Endothelial cell of umbilical vein (primary cell): ENCODE measurements around the gene FBXL14. TPM values are rescaled to one million over a fixed set of nuclear protein-coding genes. Genes with fewer than 3 reads are reported as not detected.

Experiments
- BruUV-seq: library from RNA; stranded (reverse); fragments of 400-500 nt; replicated peaks from 2 replicates; lab custom pipeline; 2021; lab: Mats Ljungman, UMichigan
- CTCF ChIA-PET: fragments of 300-600, 350-600 bp; sonication (Branson Sonifier 250); formaldehyde crosslinking; loops from one replicate; lab custom pipeline; 2021; ENCODE audit warnings: antibody characterized with exemption, inconsistent platforms; lab: Charles Lee
- POLR2A ChIA-PET: fragments of 300-600, 350-600 bp; sonication (Branson Sonifier 250); formaldehyde crosslinking; loops from one replicate; lab custom pipeline; 2021; ENCODE audit warnings: antibody characterized with exemption, inconsistent platforms; lab: Charles Lee
- DNase-seq: peaks from one replicate; pipeline ENCODE4 v3.0.0-alpha.2; 2011; ENCODE audit warnings: low read depth, low spot score
- FAIRE-seq: peaks from 2 replicates; lab custom pipeline; 2011; peaks lifted over from hg19 to GRCh38; lab: Jason Lieb, UNC
- H2AFZ ChIP-seq: 2 replicates; pipeline ENCODE4 v1.6.0; 2012; ENCODE audit warnings: low read depth, low read length, control low read depth, inconsistent platforms
- H3K27ac ChIP-seq: 2 replicates; pipeline ENCODE4 v1.5.1; 2011; ENCODE audit warnings: low read depth, mild to moderate bottlenecking, control low read depth, low read length, moderate library complexity; ENCODE audit not compliant: insufficient read depth
- H3K27me3 ChIP-seq, 2 experiments: 2 replicates each; pipeline versions ENCODE4 v1.6.0 to v1.6.1; 2011; ENCODE audit warnings: low read length in 2 of 2, mixed read lengths in 1 of 2; ENCODE audit not compliant: control insufficient read depth in 2 of 2, insufficient read depth in 2 of 2
- H3K36me3 ChIP-seq, 2 experiments: 2 replicates in 1 of 2; 3 replicates in 1 of 2; pipeline ENCODE4 v1.5.1; 2011; ENCODE audit warnings: low read length in 2 of 2, mild to moderate bottlenecking in 1 of 2, moderate library complexity in 1 of 2; ENCODE audit not compliant: control insufficient read depth in 2 of 2, insufficient read depth in 2 of 2; ENCODE audit errors: extremely low read depth in 1 of 2
- H3K4me1 ChIP-seq: 3 replicates; pipeline ENCODE4 v1.5.1; 2011; ENCODE audit warnings: mild to moderate bottlenecking, low read length; ENCODE audit not compliant: control insufficient read depth, insufficient read depth; ENCODE audit errors: extremely low read depth
- H3K4me2 ChIP-seq: 2 replicates; pipeline ENCODE4 v1.6.1; 2011; ENCODE audit warnings: low read length, control low read depth, mixed read lengths; ENCODE audit not compliant: insufficient read depth
- H3K4me3 ChIP-seq, 3 experiments: fragments of 200-600 bp in 1 of 3; sonication (generic), shearing (Covaris generic) in 1 of 3; replicated peaks in 1 of 3; 2 replicates each; pipeline ENCODE4 v1.5.1; 2011 to 2016; ENCODE audit warnings: control low read depth in 3 of 3, low read length in 3 of 3, mild to moderate bottlenecking in 2 of 3, inconsistent platforms in 1 of 3, low read depth in 1 of 3, moderate library complexity in 1 of 3; ENCODE audit not compliant: insufficient read depth in 1 of 3
- H3K79me2 ChIP-seq: 2 replicates; pipeline ENCODE4 v1.6.0; 2012; ENCODE audit warnings: low read length, inconsistent platforms; ENCODE audit not compliant: control insufficient read depth, insufficient read depth
- H3K9ac ChIP-seq: replicated peaks from 2 replicates; pipeline ENCODE3; 2011; ENCODE audit warnings: low read length, control low read depth; ENCODE audit not compliant: insufficient read depth; ENCODE audit errors: extremely low read depth
- H3K9me1 ChIP-seq: replicated peaks from 3 replicates; pipeline ENCODE4 v1.6.0; 2011; ENCODE audit warnings: mild to moderate bottlenecking, low read length; ENCODE audit not compliant: control insufficient read depth, insufficient read depth; ENCODE audit errors: extremely low read depth
- H3K9me3 ChIP-seq: replicated peaks from 2 replicates; pipeline ENCODE4 v1.5.1; 2012; ENCODE audit warnings: low read length, inconsistent platforms; ENCODE audit not compliant: control insufficient read depth, insufficient read depth
- H4K20me1 ChIP-seq: replicated peaks from 2 replicates; pipeline ENCODE3; 2011; ENCODE audit warnings: mild to moderate bottlenecking, low read length; ENCODE audit not compliant: control insufficient read depth, insufficient read depth; ENCODE audit errors: extremely low read depth
- EZH2 ChIP-seq: IDR thresholded peaks from 2 replicates; pipeline ENCODE4 v1.6.1; 2012; ENCODE audit warnings: borderline replicate concordance, low read depth, mild to moderate bottlenecking, moderate library complexity, low read length, inconsistent platforms; ENCODE audit not compliant: severe bottlenecking
- FOS ChIP-seq: IDR thresholded peaks from 2 replicates; pipeline ENCODE4 v1.6.1; 2011; ENCODE audit warnings: mild to moderate bottlenecking, low read length, moderate library complexity, borderline replicate concordance; ENCODE audit not compliant: insufficient read depth
- GATA2 ChIP-seq: IDR thresholded peaks from 2 replicates; pipeline ENCODE4 v1.7.0; 2011; ENCODE audit warnings: low read depth, mild to moderate bottlenecking, moderate library complexity, mixed read lengths, low read length; ENCODE audit not compliant: insufficient read length, insufficient read depth
- JUN ChIP-seq: IDR thresholded peaks from 2 replicates; pipeline ENCODE4 v1.6.1; 2011; ENCODE audit warnings: borderline replicate concordance, low read depth; ENCODE audit not compliant: insufficient read length, insufficient read depth
- MYC ChIP-seq: IDR thresholded peaks from one replicate; pipeline ENCODE4 v1.6.1; 2011; ENCODE audit warnings: mild to moderate bottlenecking, low read depth, low read length
- POLR2A ChIP-seq: IDR thresholded peaks from 2 replicates; pipeline ENCODE4 v1.6.1; 2012; ENCODE audit warnings: low read depth, mild to moderate bottlenecking, control low read depth, low read length
- POLR2AphosphoS5 ChIP-seq: IDR thresholded peaks from 2 replicates; pipeline ENCODE4 v1.6.1; 2012; ENCODE audit warnings: low read depth, mild to moderate bottlenecking, control low read depth, low read length, moderate library complexity; ENCODE audit not compliant: insufficient read depth
- dilution Hi-C: fragments of 300-500 bp; cut with MboI; formaldehyde crosslinking; loops from one replicate; pipeline ENCODE4 v1.15.0; 2019; ENCODE audit warnings: low sequenced_read_pairs; ENCODE audit not compliant: extremely low pct_ligation_motif_present
- intact Hi-C: fragments of 100-400 bp; cut with micrococcal nuclease; formaldehyde crosslinking; loops from one replicate; pipeline ENCODE4 v1.10.0; 2022
- polyA plus RNA-seq, 4 experiments: library from polyadenylated mRNA; depleted of rRNA in 3 of 4; stranded (reverse) in 3 of 4; unstranded in 1 of 4; fragments of >200 nt; gene quantifications; 2 replicates each; pipeline versions ENCODE4 v1.2.1 to v1.2.3, GENCODE V29; 2011 to 2012; ENCODE audit warnings: missing spikeins in 1 of 4
- total RNA-seq: library from RNA; stranded (reverse); gene quantifications from 2 replicates; pipeline ENCODE4 v1.2.3, GENCODE V29; 2021
- TF ChIP-seq, protein P1 (sequence below), 2 donors: IDR thresholded peaks; 1 replicate in 1 of 2; 2 replicates in 1 of 2; pipeline ENCODE4 v1.5.1; 2011; ENCODE audit warnings: low read length in 2 of 2, mild to moderate bottlenecking in 2 of 2, moderate library complexity in 2 of 2, control low read depth in 1 of 2, inconsistent platforms in 1 of 2, low read depth in 1 of 2; ENCODE audit not compliant: insufficient read depth in 1 of 2; ENCODE audit errors: extremely low read depth in 1 of 2
- TF ChIP-seq, protein P2 (sequence below): IDR thresholded peaks from 2 replicates; pipeline ENCODE4 v1.6.1; 2011; ENCODE audit not compliant: insufficient read depth, insufficient read length

Gene FBXL14
- total and polyA plus RNA-seq, 2 donors (not counting 3 experiments of a cell fraction or from before 2014, with no cell fraction given) = 11.3 to 15.7 TPM

DNA sequence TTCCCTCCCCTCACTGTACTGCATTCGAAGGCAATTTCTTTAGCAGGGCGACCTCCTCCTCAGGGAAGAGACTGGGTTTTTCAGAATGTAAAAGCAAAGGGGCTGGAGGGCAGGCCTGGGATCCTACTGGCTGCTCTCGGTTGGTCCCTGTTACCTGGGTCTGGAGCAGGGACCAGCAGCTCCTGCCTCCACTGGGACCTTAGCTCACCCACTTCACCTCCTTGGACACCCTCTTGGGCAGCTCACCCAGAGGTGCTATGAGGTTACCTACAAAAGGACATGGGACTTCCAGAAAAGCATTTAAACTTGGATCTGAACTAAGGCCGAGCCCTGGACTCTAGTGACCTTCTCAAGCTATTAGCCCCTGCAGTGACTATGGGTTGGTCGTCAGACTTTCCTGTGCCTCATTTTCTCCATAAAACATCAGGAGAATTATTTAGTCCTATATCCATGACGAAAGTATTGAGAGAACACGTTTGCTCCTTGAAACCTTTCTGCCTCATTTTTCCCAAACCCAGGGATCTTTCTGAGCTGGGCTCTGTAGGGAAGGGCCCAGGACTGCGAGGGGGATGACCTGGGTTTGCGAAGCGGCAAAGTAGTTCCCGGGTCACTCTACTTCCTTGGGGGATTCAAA lies 65.0 kb downstream of the FBXL14 start:
- dilution Hi-C loops (no loop called here), intact Hi-C loops (no loop called here)
- ChIA-PET CTCF (interaction anchor here (3.3 kb wide), 1 partner anchor 411 kb away, joined by 22 read pairs; no protein-coding TSS in a partner anchor), POLR2A (interaction anchor here (0.6 kb wide), 1 partner anchor 84 kb away, joined by 3 read pairs; no protein-coding TSS in a partner anchor)
- Histone ChIP-seq H3K4me2 (no peak overlapping the region), H3K9me1 (no peaks in the 10 kb centered on the region), H3K4me1 (no peaks in the 10 kb centered on the region), H3K79me2 (no peaks in the 10 kb centered on the region), H2AFZ (no peak overlapping the region), H3K4me3 (no peak overlapping the region), H3K9ac (no peak overlapping the region), H3K36me3 (no peaks in the 10 kb centered on the region), H3K27me3 (peaks cover 50 to 63% of the 10 kb centered on the region in 2 experiments), H4K20me1 (no peaks in the 10 kb centered on the region), H3K27ac (no peak overlapping the region), H3K9me3 (no peaks in the 10 kb centered on the region)
- DNase-seq (no peak), FAIRE-seq (no peak)
- BruUV-seq = no TSS peak
- TF ChIP-seq EZH2 (no peak), MYC (no peak), FOS (no peak), POLR2AphosphoS5 (no peak), POLR2A (no peak), JUN (no peak), GATA2 (no peak)
- TF ChIP-seq, protein P1, sequence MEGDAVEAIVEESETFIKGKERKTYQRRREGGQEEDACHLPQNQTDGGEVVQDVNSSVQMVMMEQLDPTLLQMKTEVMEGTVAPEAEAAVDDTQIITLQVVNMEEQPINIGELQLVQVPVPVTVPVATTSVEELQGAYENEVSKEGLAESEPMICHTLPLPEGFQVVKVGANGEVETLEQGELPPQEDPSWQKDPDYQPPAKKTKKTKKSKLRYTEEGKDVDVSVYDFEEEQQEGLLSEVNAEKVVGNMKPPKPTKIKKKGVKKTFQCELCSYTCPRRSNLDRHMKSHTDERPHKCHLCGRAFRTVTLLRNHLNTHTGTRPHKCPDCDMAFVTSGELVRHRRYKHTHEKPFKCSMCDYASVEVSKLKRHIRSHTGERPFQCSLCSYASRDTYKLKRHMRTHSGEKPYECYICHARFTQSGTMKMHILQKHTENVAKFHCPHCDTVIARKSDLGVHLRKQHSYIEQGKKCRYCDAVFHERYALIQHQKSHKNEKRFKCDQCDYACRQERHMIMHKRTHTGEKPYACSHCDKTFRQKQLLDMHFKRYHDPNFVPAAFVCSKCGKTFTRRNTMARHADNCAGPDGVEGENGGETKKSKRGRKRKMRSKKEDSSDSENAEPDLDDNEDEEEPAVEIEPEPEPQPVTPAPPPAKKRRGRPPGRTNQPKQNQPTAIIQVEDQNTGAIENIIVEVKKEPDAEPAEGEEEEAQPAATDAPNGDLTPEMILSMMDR (IDR thresholded peaks at IDR 0.05; ENCODE audit: extremely low read depth in 1 of 2, insufficient read depth in 1 of 2, low read depth in 1 of 2, low read length in 2 of 2) = no peak
- TF ChIP-seq, protein P2, sequence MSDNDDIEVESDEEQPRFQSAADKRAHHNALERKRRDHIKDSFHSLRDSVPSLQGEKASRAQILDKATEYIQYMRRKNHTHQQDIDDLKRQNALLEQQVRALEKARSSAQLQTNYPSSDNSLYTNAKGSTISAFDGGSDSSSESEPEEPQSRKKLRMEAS = no peak
